Osteoblast (primary cell): ENCODE measurements around the gene BRD2. TPM values are rescaled to one million over a fixed set of nuclear protein-coding genes. Genes with fewer than 3 reads are reported as not detected.

Experiments
- DNase-seq: peaks from one replicate; pipeline ENCODE4 v3.0.0; 2011; ENCODE audit warnings: low spot score, mixed read lengths; ENCODE audit not compliant: insufficient read length; ENCODE audit errors: missing footprints
- H2AFZ ChIP-seq: 2 replicates; pipeline ENCODE4 v1.6.0; 2011; ENCODE audit warnings: mild to moderate bottlenecking, low read length
- H3K27ac ChIP-seq: 2 replicates; pipeline ENCODE4 v1.5.1; 2011; ENCODE audit warnings: mild to moderate bottlenecking, low read depth, low read length, moderate library complexity
- H3K27me3 ChIP-seq: 2 replicates; pipeline ENCODE4 v1.6.0; 2012; ENCODE audit warnings: mild to moderate bottlenecking, control low read depth, inconsistent platforms, low read length, moderate library complexity; ENCODE audit not compliant: insufficient read depth
- H3K36me3 ChIP-seq: 2 replicates; pipeline ENCODE4 v1.5.1; 2011; ENCODE audit warnings: mild to moderate bottlenecking, low read length, control low read depth, moderate library complexity; ENCODE audit not compliant: insufficient read depth
- H3K4me1 ChIP-seq: 2 replicates; pipeline ENCODE4 v1.5.1; 2011; ENCODE audit warnings: mild to moderate bottlenecking, low read length, control low read depth, moderate library complexity; ENCODE audit not compliant: insufficient read depth
- H3K4me2 ChIP-seq: 2 replicates; pipeline ENCODE4 v1.6.0; 2011; ENCODE audit warnings: mild to moderate bottlenecking, low read length; ENCODE audit not compliant: insufficient read depth
- H3K4me3 ChIP-seq: fragments of 200-600 bp; sonication (generic); 3 replicates; pipeline ENCODE4 v1.5.1; 2012; ENCODE audit warnings: mild to moderate bottlenecking, low read length, inconsistent platforms; ENCODE audit not compliant: insufficient read depth
- H3K79me2 ChIP-seq: 2 replicates; pipeline ENCODE4 v1.6.0; 2012; ENCODE audit warnings: mild to moderate bottlenecking, low read length, control low read depth, inconsistent platforms; ENCODE audit not compliant: insufficient read depth
- H3K9me3 ChIP-seq: 2 replicates; pipeline ENCODE4 v1.5.1; 2011; ENCODE audit warnings: low read depth, low read length, control low read depth
- H4K20me1 ChIP-seq: 2 replicates; pipeline ENCODE4 v1.6.0; 2012; ENCODE audit warnings: mild to moderate bottlenecking, low read length, control low read depth; ENCODE audit not compliant: insufficient read depth
- CTCF ChIP-seq: IDR thresholded peaks from 2 replicates; pipeline ENCODE4 v1.5.1; 2011; ENCODE audit warnings: mild to moderate bottlenecking, low read depth, low read length, moderate library complexity; ENCODE audit errors: extremely low read depth
- total RNA-seq: library from RNA; depleted of rRNA; stranded (reverse); fragments of >200 nt; gene quantifications from 2 replicates; pipeline ENCODE4 v1.2.3, GENCODE V29; 2012

BRD2 gene
- 116 and 119 TPM in 2 replicates for total RNA-seq

GRCh38 chr6:32968093-32968866 is at the start of gene BRD2:
BRD2 (plus strand) TSS chr6:32968594; CDS start chr6:32972899, 4,305 bp downstream.
- no peaks in the 10 kb centered on the region for H3K9me3 ChIP-seq
- H3K36me3 ChIP-seq = peaks cover 12% of the 10 kb centered on the region
- peaks cover 12% of the 10 kb centered on the region for H4K20me1 ChIP-seq
- H3K4me2 ChIP-seq = peak within 1 kb of the TSS; percentile 100
- H3K27ac ChIP-seq = peak within 1 kb of the TSS; percentile 100
- H3K27me3 ChIP-seq = no peaks in the 10 kb centered on the region
- peaks cover 49% of the 10 kb centered on the region for H3K79me2 ChIP-seq
- H3K4me3 ChIP-seq = peak within 1 kb of the TSS; percentile 95
- DNase-seq = peak; percentile 96
- H3K4me1 ChIP-seq = peaks cover 29% of the 10 kb centered on the region
- no peak for TF ChIP-seq CTCF
- peak within 1 kb of the TSS; percentile 93 for H2AFZ ChIP-seq

- H2AFZ ChIP-seq = no peak overlapping the region
- no peak overlapping the region for H3K4me3 ChIP-seq
- no peaks in the 10 kb centered on the region for H3K9me3 ChIP-seq
- H3K27me3 ChIP-seq = peaks cover 39% of the 10 kb centered on the region
- no peaks in the 10 kb centered on the region for H3K36me3 ChIP-seq
- no peak overlapping the region for H3K27ac ChIP-seq
- H3K79me2 ChIP-seq = no peaks in the 10 kb centered on the region
- no peak overlapping the region for H3K4me2 ChIP-seq
- no peaks in the 10 kb centered on the region for H4K20me1 ChIP-seq
- TF ChIP-seq CTCF = no peak
- no peaks in the 10 kb centered on the region for H3K4me1 ChIP-seq
- DNase-seq = no peak
Measured at GRCh38 chr6:32920715-32921114, 47.7 kb upstream of the BRD2 start.

GRCh38 chr6:32922083-32922482 is 46.3 kb upstream of the BRD2 start:
- H3K27ac ChIP-seq = no peak overlapping the region
- no peaks in the 10 kb centered on the region for H3K79me2 ChIP-seq
- no peaks in the 10 kb centered on the region for H4K20me1 ChIP-seq
- no peaks in the 10 kb centered on the region for H3K9me3 ChIP-seq
- H3K36me3 ChIP-seq = no peaks in the 10 kb centered on the region
- no peak overlapping the region for H3K4me2 ChIP-seq
- no peak for TF ChIP-seq CTCF
- H3K4me3 ChIP-seq = no peak overlapping the region
- no peak overlapping the region for H2AFZ ChIP-seq
- peaks cover 31% of the 10 kb centered on the region for H3K27me3 ChIP-seq
- H3K4me1 ChIP-seq = no peaks in the 10 kb centered on the region
- no peak for DNase-seq

GRCh38 chr6:32931211-32931610 is 37.2 kb upstream of the BRD2 start:
- Histone ChIP-seq H3K27me3 (peaks cover 26% of the 10 kb centered on the region), H3K27ac (no peak overlapping the region), H3K9me3 (no peaks in the 10 kb centered on the region), H4K20me1 (no peaks in the 10 kb centered on the region), H3K4me3 (no peak overlapping the region), H2AFZ (no peak overlapping the region), H3K79me2 (no peaks in the 10 kb centered on the region), H3K4me1 (no peaks in the 10 kb centered on the region), H3K4me2 (no peak overlapping the region), H3K36me3 (no peaks in the 10 kb centered on the region)
- no peak for TF ChIP-seq CTCF
- no peak for DNase-seq
